ENCODE data around the gene MARK2. TPM values are rescaled to one million over a fixed set of nuclear protein-coding genes. Genes with fewer than 3 reads are reported as not detected.

MARK2 gene
- polyA plus RNA-seq, 1 of the 3 experiments (the other 2 are of a cell fraction) = 18.8 TPM

- Histone ChIP-seq H3K4me3 (ENCODE audit: low read depth in 2 of 2, low read length in 1 of 2) (no peak overlapping the region), H3K9me2 (no peaks in the 10 kb centered on the region), H3K36me3 (replicated peaks in 1 of 2; ENCODE audit: control insufficient read depth in 1 of 2, insufficient read depth in 2 of 2, low read length in 1 of 2) (no peaks in the 10 kb centered on the region), H3K9me3 (no peaks in the 10 kb centered on the region), H3K79me2 (ENCODE audit: insufficient read depth) (peaks cover 95% of the 10 kb centered on the region), H3F3A (replicated peaks; ENCODE audit: insufficient read depth) (peaks cover 9% of the 10 kb centered on the region), H2AFZ (ENCODE audit: low read depth) (no peak overlapping the region), H3K27ac (ENCODE audit: low read depth in 2 of 2, low read length in 1 of 2) (no peak overlapping the region), H3K9ac (no peak overlapping the region), H3K27me3 (ENCODE audit: insufficient read depth) (no peaks in the 10 kb centered on the region), H3K4me2 (no peak overlapping the region), H4K20me1 (ENCODE audit: insufficient read depth) (peaks cover 55% of the 10 kb centered on the region), H3K4me1 (ENCODE audit: control insufficient read depth in 1 of 2, insufficient read depth in 2 of 2, low read depth in 1 of 2, low read length in 1 of 2) (peaks cover 0 to 9% of the 10 kb centered on the region in 2 experiments; a peak in 1 of 4 replicates)
- no peak for TF ChIP-seq EZH2phosphoT487 (IDR thresholded peaks at IDR 0.05; ENCODE audit: borderline replicate concordance, low read depth)
- TF ChIP-seq TEAD4 (IDR thresholded peaks at IDR 0.05; ENCODE audit: borderline replicate concordance, insufficient read depth) = no peak
- TF ChIP-seq ZBTB33 (IDR thresholded peaks at IDR 0.05; ENCODE audit: borderline replicate concordance, low read depth) = no peak
- TF ChIP-seq MEF2A (IDR thresholded peaks at IDR 0.05; ENCODE audit: borderline replicate concordance, low read depth) = no peak
- TF ChIP-seq RFX5 (IDR thresholded peaks at IDR 0.05; ENCODE audit: low read length) = no peak
- no peak for TF ChIP-seq POLR2AphosphoS5 (IDR thresholded peaks at IDR 0.05; ENCODE audit: low read depth, low read length)
- no peak for TF ChIP-seq NFIC (IDR thresholded peaks at IDR 0.05; ENCODE audit: borderline replicate concordance)
- TF ChIP-seq GATA2 (CRISPR knock-in tag; IDR thresholded peaks at IDR 0.05) = no peak
- TF ChIP-seq USF1 (IDR thresholded peaks at IDR 0.05; ENCODE audit: borderline replicate concordance, low read depth) = no peak
- no peak for TF ChIP-seq YY1 (IDR thresholded peaks at IDR 0.05; ENCODE audit: low read depth)
- WGBS (ENCODE audit: low lambda C conversion rate) = 95% methylated on average over 5 of the region's 5 CpGs
- ChIA-PET POLR2A (no interaction called here), CTCF (interaction anchor here (0.9 to 1.1 kb wide), 2 partner anchors 13 to 56 kb away, joined by 3 to 4 read pairs; partner anchors contain the start of gene MARK2)
- DNase-seq = no peak
Observed at GRCh38 chr11:63850920-63851319, 12.0 kb downstream of the MARK2 start.

- H3K4me3 ChIP-seq (ENCODE audit: low read depth in 2 of 2, low read length in 1 of 2) = no peak overlapping the region
- H3K4me2 ChIP-seq = no peak overlapping the region
- H3K36me3 ChIP-seq (replicated peaks in 1 of 2; ENCODE audit: control insufficient read depth in 1 of 2, insufficient read depth in 2 of 2, low read length in 1 of 2) = no peaks in the 10 kb centered on the region
- H3K27ac ChIP-seq (ENCODE audit: low read depth in 2 of 2, low read length in 1 of 2) = no peak overlapping the region
- no peak overlapping the region for H2AFZ ChIP-seq (ENCODE audit: low read depth)
- no peak for DNase-seq
- H3K9me3 ChIP-seq = no peaks in the 10 kb centered on the region
- H3K9ac ChIP-seq = no peak overlapping the region
- peaks cover 9% of the 10 kb centered on the region for H3F3A ChIP-seq (replicated peaks; ENCODE audit: insufficient read depth)
- peaks cover 51% of the 10 kb centered on the region for H4K20me1 ChIP-seq (ENCODE audit: insufficient read depth)
- no peaks in the 10 kb centered on the region for H3K27me3 ChIP-seq (ENCODE audit: insufficient read depth)
- POLR2A ChIA-PET = no interaction called here
- H3K4me1 ChIP-seq (ENCODE audit: control insufficient read depth in 1 of 2, insufficient read depth in 2 of 2, low read depth in 1 of 2, low read length in 1 of 2) = peaks cover 0 to 8% of the 10 kb centered on the region in 2 experiments; a peak in 1 of 4 replicates
- 84% methylated on average over 2 of the region's 2 CpGs for WGBS (ENCODE audit: low lambda C conversion rate)
- peaks cover 95% of the 10 kb centered on the region for H3K79me2 ChIP-seq (ENCODE audit: insufficient read depth)
- CTCF ChIA-PET = interaction anchor here (0.9 to 1.1 kb wide), 3 partner anchors 13 to 94 kb away, joined by 3 to 4 read pairs (median 3); partner anchors contain the start of gene MARK2
- H3K9me2 ChIP-seq = no peaks in the 10 kb centered on the region
- no peak for TF ChIP-seq TEAD4 (IDR thresholded peaks at IDR 0.05; ENCODE audit: borderline replicate concordance, insufficient read depth)
- no peak for TF ChIP-seq USF1 (IDR thresholded peaks at IDR 0.05; ENCODE audit: borderline replicate concordance, low read depth)
- TF ChIP-seq RXRA (IDR thresholded peaks at IDR 0.05; ENCODE audit: borderline replicate concordance, low read depth) = no peak
- TF ChIP-seq GABPA (IDR thresholded peaks at IDR 0.05; ENCODE audit: low read depth) = no peak
- TF ChIP-seq MAX (IDR thresholded peaks at IDR 0.05; ENCODE audit: low read depth) = no peak
- no peak for TF ChIP-seq TAF1 (IDR thresholded peaks at IDR 0.05; ENCODE audit: borderline replicate concordance, low read depth, low read length)
- TF ChIP-seq MEF2A (IDR thresholded peaks at IDR 0.05; ENCODE audit: borderline replicate concordance, low read depth) = no peak
- no peak for TF ChIP-seq YY1 (IDR thresholded peaks at IDR 0.05; ENCODE audit: low read depth)
- TF ChIP-seq JUND (IDR thresholded peaks at IDR 0.05) = no peak
- no peak for TF ChIP-seq FOXM1 (IDR thresholded peaks at IDR 0.05; ENCODE audit: low read depth)
- TF ChIP-seq ZBTB33 (IDR thresholded peaks at IDR 0.05; ENCODE audit: borderline replicate concordance, low read depth) = no peak
- TF ChIP-seq ELF1 (IDR thresholded peaks at IDR 0.05) = no peak
- TF ChIP-seq CTCF (IDR thresholded peaks at IDR 0.05) = no peak
- no peak for TF ChIP-seq NRF1 (IDR thresholded peaks at IDR 0.05; ENCODE audit: low read depth, low read length)
- TF ChIP-seq NFIC (IDR thresholded peaks at IDR 0.05; ENCODE audit: borderline replicate concordance) = no peak
- TF ChIP-seq FOXJ3 (CRISPR knock-in tag; IDR thresholded peaks at IDR 0.05) = no peak
Observed at GRCh38 chr11:63851364-63851763, 12.5 kb downstream of the MARK2 start.

Data from SK-N-SH (cell line).